ENCODE results near the gene MSI2.

MSI2 gene

GRCh38 chr17:57402681-57403180 is 146.4 kb downstream of the MSI2 start:
- no peak for DNase-seq

- no peak for DNase-seq
These were observed 146.9 kb downstream of the MSI2 start for GRCh38 chr17:57403236-57403635.

- DNase-seq: no peak
These were observed 147.8 kb downstream of the MSI2 start for GRCh38 chr17:57404073-57404472.

DNA sequence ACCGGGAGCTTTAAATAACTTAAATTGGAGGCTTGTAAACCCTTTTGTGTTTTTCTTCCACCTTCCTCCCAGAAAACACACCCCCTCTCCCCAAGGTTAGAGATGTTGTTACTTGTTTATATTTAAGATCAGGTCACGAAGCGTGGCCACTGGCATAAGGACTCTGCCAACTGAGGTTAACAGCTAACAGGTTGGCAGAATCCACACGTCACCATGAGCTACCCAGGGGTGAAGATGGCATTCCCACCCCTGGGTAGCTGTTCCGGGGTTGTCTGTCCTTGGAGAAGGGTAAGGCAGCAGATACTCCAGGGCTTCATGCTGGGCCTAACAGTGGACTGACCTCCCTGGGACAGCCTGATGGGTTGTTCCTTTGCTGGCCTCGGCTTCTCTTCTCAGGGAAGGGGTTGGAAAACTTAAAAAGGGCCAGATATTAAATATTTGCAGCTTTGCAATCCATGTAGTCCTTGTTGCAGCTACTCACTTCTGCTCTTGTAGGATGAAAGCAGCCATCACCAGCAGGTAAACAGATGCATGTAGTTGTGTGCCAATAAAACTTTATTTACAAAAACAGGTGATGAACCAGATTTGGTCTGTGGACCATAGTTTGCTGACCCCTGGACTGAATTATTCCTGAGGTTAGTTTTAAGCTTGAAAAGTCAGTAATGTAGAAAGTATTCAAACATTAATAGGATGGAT is 148.6 kb downstream of the MSI2 start:
- no peak for DNase-seq

DNA sequence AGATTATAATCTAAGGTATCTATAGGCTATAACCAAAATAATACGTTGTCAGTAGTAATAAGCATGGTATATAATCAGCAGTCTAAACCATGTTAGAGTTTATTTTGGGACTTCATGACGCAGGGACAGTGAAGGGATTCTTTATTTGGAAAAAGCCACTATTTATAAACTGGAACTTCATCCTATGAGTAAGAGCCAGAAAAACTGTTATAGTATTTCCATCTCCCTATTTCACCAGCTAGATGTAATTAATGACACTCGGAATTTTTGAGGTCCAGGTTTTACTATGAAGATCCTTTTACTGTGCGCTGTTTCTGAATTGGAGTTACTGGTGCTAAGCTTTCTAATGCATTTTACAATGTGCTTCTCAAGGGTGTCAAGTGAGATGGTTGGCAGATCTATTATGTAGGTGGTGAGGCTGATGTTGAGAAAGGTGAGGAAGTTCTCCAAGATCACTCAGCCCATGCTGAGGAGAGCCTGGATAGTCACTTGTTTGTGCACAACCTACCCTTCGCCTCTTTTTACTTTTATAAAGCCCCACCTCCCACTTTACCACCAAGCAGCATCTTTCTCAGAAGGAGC is 149.3 kb downstream of the MSI2 start:
- DNase-seq: no peak

- DNase-seq: no peak
These were observed 150.0 kb downstream of the MSI2 start for GRCh38 chr17:57406131-57406980.

DNA sequence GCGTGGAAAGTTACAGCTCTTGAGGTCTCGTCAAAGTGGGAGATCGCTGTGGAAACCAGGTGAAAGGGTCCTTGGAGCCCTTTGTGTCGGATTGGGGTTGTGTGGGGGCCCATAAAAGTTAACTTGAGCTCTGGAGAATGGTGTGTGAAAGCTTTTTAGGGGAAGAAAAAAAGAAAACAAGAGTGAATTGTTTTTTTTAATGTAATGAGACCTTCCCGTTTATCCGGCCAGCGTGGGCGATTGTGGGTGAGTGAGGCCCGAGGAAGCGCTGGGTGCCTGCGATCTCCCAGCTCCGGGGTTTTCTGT is 150.6 kb downstream of the MSI2 start:
- no peak for DNase-seq

DNA sequence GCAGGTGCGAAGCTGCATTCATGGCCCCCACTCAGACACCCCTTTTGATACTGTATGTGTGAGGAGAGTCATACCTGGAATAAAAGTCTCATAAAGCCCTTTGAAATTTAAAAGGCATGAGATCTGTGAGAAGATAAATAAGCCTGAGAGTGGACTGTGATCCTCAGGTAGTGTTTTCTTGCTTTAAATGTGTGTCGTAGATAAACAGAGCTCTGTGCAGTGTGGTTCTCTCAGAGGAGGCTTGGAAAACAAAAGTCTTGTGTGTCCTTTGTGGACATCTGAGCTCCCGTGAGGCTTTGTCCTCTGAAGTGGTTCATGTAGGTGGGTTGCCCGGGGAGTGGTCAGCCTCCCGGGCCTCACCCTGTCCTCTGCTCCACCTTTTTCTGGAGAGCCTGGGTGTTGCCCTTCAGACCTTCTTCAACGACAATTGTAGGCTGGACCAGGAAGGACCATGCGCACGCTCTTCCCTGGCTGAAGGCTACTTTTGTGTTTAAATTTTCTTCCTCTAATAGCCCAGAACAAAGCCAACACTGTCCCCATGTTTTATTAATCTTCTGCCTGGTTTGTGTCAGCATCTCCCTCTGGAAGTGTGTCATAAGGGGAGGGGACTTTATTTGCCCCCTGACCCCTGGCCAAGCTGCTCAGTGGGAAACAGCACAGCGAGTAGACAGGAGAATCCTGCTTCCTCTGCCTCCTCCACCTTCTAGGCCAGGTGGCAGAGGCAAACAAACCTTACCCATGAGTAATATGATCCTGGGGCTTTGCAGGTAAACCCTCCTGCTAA is 151.2 kb downstream of the MSI2 start:
- DNase-seq: no peak

DNA sequence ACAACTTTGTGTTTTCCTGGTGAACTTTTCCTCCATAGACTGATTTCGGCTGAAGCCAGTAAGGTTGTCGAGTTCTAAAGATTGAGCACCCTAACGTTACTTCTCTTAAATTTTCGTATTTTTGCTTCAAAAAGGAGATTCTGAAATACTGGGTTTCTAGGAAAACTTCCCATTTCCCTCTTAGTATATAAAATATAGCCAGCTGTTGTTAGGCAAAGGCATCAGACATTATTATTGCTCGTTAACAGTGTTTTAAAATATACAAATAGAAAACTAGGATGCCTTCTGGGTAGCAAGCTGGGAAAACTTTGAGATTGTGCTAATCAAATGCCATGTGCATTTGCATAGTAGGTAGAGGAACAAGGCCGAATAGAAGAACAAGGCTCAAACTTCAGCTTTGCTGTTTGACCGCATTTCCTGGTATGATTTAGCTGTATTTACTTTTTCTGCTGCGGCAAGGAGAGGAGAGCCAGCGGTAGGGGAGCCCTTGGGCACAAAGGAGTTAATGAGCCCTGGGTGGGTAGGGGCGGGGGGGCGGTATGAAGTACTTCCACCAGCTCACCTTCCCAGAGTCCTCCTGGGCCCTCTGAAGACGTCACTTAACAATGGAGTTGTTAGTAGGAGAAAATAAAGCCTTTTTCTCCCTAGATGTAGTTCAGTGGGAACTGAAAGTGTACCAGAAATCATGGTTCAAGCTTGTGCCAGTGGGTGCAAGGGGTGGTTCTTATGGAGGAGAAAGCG is 151.9 kb downstream of the MSI2 start:
- no peak for DNase-seq

- DNase-seq: no peak
These were observed 153.8 kb downstream of the MSI2 start for GRCh38 chr17:57410169-57410568.

DNA sequence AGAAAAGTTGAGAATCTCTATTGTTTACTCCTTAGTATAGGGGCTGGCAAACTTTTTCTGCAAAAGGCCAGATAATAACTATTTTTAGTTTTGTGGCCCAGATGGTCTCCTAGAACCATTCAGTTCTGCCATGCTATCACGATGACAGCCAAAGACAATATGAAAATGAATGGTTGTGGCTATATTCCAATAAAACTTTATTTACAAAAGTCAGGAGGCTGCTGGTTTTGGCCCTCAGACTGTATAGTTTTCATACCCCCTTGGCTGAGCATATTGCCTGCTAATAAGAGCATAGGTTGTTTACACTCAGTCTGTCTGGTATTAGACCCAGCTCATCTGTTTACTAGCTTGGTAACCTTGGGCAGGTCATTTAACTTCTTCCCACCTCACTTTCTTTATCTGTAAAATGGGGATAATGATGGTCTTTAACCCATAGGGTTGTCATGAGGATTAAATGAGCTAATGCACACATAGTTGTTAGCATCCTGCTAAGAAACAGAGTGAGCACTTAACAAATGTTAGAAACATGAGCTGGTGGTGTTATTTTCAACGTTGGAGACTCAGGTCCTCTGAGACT is 156.3 kb downstream of the MSI2 start:
- no peak for DNase-seq

- no peak for DNase-seq
These were observed 157.7 kb downstream of the MSI2 start for GRCh38 chr17:57413848-57414651.

DNA sequence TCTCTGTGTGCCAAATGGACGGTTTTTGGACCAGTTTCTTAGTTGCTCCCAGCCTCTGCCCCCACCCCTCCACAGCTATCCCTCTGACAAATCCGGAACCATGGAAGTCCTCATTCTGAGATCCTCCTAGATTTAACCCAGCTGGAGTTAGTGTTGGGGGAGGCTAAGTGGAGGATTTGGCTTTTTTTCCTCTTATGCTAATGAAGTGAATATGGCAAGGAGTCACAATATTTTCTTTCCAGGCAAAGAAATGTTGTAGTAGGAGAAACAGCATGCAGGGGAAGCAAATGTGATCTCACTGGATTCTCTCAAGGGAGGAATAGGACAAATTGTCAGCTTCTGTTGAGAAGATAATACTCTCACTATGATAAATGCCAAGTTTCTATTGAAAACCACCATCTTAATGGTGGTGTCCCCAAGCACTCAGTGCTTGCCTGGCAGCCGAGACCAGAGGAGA is 159.5 kb downstream of the MSI2 start:
- DNase-seq: no peak

DNA sequence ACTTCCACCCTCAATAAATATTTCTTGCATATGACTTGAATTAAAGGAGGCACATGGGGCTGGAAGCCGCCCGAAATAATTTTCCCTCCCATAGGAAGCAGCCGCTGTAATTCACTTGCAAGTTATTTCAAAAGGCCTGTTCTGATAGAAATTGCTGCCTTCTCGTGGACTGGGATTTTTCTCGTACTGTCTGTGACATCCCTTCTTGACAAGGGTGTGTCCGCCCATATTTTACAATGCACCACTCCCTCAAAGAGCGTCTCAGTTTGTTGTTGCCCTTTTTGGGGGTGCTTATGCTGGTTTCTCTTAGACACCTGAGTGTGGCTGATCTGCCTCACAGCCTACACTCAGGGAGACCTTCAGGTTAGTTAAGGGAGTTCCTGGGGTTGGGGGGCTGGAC is 160.0 kb downstream of the MSI2 start:
- no peak for DNase-seq

DNA sequence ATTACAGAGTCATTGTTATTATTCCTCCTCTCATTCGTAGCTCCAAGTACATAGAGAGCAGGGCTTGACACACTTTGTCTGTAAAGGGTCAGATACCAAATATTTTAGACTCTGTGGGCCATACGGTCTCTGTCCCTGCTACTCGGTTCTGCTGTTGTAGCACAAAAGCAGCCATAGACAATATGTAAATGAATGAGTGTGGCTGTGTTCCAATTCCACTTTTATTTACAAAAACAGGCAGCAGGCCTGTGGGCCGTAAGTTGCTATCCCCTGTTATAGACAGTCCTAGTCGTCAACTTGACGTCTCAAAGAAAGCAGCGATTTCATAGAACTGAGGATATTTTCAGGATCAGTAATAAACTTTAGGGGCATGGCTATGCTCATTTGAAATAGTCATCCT is 161.6 kb downstream of the MSI2 start:
- no peak for DNase-seq

DNA sequence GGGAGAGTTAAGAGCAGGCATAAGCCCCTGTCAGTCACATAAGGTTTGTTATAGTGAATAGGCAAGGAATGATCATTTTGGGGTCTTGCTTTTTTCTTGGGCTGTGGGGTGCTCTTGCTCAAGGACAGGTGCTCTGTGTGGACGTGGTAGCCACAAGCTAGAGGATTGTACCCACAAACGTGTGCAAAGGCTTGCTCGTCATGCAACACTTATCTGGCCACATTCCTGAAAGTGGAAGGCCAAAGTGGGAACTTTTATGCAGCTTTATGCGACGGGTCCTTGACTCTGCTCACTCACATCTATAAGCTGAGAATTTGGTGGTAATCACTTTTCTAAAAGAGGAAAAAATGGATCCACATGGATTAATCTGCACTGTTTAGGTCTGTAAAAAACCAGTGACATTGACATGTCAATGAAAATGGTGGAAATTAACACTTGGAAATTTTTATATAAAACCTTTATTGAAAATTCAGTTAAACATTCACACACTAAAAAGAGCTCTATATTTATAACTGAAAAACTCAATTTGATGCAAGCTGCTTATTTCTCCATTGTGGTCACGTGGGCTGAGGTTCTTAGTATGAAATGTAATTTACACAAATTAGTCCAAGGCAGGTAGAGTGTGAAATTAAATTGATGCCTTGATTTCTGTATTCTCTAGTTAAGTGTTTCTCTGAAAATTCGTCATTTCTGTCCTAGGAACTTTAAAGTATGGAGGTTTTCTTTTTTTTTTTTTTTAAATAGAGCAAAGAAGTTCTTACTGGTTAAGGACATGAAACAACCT is 162.3 kb downstream of the MSI2 start:
- no peak for DNase-seq

DNA sequence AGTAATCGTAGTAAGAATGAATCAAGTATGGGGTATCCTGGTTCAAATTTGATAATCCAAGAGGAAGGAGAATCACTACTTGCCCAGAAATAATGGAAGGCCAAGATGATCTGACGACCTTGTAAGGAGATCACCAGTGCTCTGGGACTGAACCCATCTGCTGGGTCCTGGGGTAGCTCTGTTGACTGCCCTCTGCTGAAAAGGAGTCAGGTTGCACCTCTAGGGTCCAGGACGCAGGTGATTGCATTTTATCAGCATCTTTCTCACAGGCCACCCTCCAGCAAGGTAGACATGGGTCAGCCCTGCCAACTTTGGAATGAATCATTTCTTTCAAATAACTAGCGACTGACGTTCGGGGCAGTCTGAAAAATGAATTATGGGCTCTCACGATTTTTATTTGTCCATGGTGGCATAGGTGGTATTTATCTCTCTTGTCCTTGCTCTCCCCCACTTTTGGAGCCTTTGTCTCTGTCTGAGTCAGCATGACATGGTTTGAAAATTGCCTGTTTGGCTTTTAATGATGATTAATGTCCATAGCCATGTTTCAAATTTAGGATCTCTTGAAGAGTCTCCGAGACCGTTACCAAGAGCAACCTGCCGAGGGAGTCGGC is 163.7 kb downstream of the MSI2 start:
- no peak for DNase-seq

DNA sequence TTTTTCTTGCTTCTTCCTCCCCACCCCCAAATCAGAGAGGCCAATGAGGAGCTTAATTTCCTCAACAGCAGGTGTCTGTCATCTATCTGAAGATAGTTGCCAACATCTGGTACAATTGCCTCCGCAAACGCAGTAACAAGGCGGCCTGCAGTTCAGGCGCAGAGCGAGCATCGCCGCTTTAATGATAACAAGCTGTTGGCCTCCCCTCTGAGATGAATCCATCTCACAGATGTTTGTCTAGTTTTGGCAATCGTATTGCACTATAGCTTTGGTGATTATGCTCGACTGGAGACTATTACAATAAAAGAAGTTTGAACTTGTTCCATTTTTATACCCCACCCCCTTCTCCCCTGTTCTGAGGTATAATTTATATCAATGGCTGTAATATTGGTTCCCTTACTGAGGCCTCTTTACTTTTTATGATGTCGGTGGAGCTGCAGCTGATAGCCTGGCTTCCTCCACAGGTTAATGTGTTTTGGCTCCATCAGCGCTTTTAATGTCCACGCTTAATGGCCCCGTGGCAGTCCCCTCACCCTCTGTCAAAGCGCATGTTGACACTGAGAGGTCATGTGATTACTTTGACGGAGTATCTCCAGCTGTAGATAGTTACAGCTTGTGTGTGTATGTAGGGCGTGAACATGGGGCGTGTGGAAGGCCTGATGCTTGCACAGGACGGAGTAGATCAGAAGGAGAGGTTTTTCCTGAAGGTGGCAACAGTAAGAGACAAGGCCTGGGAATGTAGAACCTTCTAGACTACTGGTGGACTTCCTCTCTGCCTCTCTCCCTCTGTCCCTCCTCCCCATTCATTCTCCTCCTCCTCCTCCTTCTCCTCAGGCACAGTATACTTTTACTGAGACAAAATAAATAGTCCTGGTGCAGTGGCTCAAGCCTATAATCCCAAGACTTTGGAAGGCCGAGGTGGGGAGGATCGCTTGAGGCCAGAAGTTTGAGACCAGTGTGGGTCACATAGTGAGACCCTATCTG is 164.7 kb downstream of the MSI2 start:
- no peak for DNase-seq

Data from activated CD8-positive, alpha-beta memory T cell treated with anti-CD3 and anti-CD28 coated beads for 24 hours (primary cell).